ENCODE measurements around the gene C19orf85. TPM values are rescaled to one million over a fixed set of nuclear protein-coding genes. Genes with fewer than 3 reads are reported as not detected.
"Not testable (repeated sequence)": the region's sequence is repeated elsewhere in the genome, so short reads cannot be mapped to it uniquely, and the experiment has no call there.

C19orf85 gene
- total and polyA plus RNA-seq, 2 donors (not counting 1 experiment from before 2014, with no cell fraction given), result not detected

DNA sequence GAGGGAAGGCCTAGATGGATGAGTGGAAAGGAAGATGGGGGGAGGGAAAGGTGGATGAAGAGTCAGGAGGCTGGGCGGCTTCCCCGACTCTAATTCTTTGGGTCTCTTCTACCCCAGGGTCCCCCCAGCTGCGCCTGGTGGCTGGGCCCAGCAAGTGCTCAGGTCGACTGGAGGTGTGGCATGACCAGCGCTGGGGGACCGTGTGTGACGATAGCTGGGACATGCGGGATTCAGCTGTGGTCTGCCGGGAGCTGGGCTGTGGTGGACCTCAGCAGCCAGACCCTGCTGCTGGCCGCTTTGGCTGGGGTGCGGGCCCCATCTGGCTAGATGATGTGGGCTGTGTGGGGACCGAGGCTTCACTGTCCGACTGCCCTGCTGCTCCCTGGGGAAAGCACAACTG is 33.2 kb upstream of the C19orf85 start:
- Histone ChIP-seq H3K4me3 (replicated peaks in 1 of 4; ENCODE audit: control extremely low read depth in 1 of 4, insufficient read depth in 1 of 4, low read depth in 3 of 4, low read length in 4 of 4) (no peak overlapping the region), H3K9ac (ENCODE audit: insufficient read depth, low read length) (no peak overlapping the region), H3K27ac (ENCODE audit: insufficient read depth, low read length) (no peak overlapping the region), H4K20me1 (ENCODE audit: control insufficient read depth, extremely low read depth, insufficient read depth, low read length) (no peaks in the 10 kb centered on the region), H2AFZ (ENCODE audit: low read length) (no peak overlapping the region), H3K9me3 (ENCODE audit: control insufficient read depth, insufficient read depth, low read depth, low read length) (no peaks in the 10 kb centered on the region), H3K36me3 (ENCODE audit: control insufficient read depth, insufficient read depth, low read length) (peaks cover 11% of the 10 kb centered on the region), H3K4me2 (ENCODE audit: extremely low read depth, insufficient read depth, low read length) (no peak overlapping the region), H3K79me2 (ENCODE audit: control insufficient read depth, insufficient read depth, low read length) (peaks cover 8% of the 10 kb centered on the region), H3K4me1 (ENCODE audit: control insufficient read depth, extremely low read depth, insufficient read depth, low read length) (peaks cover 11% of the 10 kb centered on the region), H3K27me3 (ENCODE audit: control insufficient read depth, insufficient read depth, low read length) (no peaks in the 10 kb centered on the region)
- no peak for DNase-seq (ENCODE audit: low read depth in 2 of 2)
- TF ChIP-seq, protein P1, sequence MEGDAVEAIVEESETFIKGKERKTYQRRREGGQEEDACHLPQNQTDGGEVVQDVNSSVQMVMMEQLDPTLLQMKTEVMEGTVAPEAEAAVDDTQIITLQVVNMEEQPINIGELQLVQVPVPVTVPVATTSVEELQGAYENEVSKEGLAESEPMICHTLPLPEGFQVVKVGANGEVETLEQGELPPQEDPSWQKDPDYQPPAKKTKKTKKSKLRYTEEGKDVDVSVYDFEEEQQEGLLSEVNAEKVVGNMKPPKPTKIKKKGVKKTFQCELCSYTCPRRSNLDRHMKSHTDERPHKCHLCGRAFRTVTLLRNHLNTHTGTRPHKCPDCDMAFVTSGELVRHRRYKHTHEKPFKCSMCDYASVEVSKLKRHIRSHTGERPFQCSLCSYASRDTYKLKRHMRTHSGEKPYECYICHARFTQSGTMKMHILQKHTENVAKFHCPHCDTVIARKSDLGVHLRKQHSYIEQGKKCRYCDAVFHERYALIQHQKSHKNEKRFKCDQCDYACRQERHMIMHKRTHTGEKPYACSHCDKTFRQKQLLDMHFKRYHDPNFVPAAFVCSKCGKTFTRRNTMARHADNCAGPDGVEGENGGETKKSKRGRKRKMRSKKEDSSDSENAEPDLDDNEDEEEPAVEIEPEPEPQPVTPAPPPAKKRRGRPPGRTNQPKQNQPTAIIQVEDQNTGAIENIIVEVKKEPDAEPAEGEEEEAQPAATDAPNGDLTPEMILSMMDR (conservative IDR thresholded peaks at IDR 0.05 in 1 of 2, IDR thresholded peaks at IDR 0.05 in 1 of 2; ENCODE audit: low read depth in 1 of 2, low read length in 2 of 2), result no peak
- TF ChIP-seq EZH2 (IDR thresholded peaks at IDR 0.05; ENCODE audit: low read length, missing control alignments), result no peak

DNA sequence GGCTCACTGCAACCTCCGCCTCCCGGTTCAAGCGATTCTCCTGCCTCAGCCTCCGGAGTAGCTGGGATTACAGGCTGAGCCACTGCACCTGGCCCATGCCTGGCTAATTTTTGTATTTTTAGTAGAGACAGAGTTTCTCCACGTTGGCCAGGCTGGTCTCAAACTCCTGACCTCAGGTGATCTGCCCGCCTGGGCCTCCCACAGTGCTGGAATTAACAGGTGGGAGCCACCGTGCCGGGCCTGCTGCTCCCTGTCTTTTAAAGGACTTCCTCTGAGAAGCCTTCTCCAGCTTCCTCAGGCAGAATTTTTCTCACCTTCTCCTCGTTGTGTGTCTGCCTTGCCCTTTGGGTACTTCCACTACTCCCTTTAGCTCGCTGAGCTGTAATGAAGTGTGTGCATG is 32.3 kb upstream of the C19orf85 start:
- not testable (repeated sequence) for H4K20me1 ChIP-seq (ENCODE audit: control insufficient read depth, extremely low read depth, insufficient read depth, low read length); H3K79me2 ChIP-seq (ENCODE audit: control insufficient read depth, insufficient read depth, low read length); H3K27me3 ChIP-seq (ENCODE audit: control insufficient read depth, insufficient read depth, low read length); H3K9ac ChIP-seq (ENCODE audit: insufficient read depth, low read length); DNase-seq (ENCODE audit: low read depth in 2 of 2); H3K9me3 ChIP-seq (ENCODE audit: control insufficient read depth, insufficient read depth, low read depth, low read length); H2AFZ ChIP-seq (ENCODE audit: low read length); H3K27ac ChIP-seq (ENCODE audit: insufficient read depth, low read length); H3K4me3 ChIP-seq (replicated peaks in 1 of 4; ENCODE audit: control extremely low read depth in 1 of 4, insufficient read depth in 1 of 4, low read depth in 3 of 4, low read length in 4 of 4); H3K4me2 ChIP-seq (ENCODE audit: extremely low read depth, insufficient read depth, low read length)
- Histone ChIP-seq H3K36me3 (ENCODE audit: control insufficient read depth, insufficient read depth, low read length) (peaks cover 11% of the 10 kb centered on the region), H3K4me1 (ENCODE audit: control insufficient read depth, extremely low read depth, insufficient read depth, low read length) (peaks cover 12% of the 10 kb centered on the region)

DNA sequence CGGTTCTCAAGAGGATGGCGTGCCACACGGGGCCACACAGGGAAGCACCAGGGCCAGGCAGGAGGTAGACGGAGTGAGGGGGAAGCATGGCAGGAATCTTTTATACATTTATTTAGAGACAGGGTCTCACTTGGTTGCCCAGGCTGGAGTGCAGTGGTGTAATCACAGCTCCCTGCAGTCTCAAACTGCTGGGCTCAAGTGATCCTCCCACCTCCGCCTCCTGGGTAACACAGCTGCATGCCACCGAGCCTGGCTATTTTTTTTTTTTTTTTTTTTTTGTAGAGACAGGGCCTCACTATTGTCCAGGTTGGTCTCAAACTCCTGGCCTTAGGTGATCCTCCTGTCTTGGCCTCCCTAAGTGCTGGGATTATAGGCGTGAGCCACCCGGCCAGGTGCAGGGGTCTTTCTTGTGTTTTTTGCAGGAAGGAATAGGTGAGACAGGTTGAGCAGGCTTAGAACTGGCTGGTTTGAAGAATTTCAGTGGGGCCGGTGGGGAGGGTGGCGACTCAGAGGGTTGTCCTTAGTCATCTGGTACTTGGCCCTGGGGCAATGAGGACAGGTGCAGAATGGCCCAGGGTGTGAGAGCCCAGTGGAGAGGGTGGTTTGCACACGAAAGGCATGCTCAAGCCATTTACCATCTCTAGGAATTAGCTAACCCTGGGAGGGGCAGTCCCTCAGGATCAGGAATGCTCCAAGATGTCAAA is 31.2 kb upstream of the C19orf85 start:
- Histone ChIP-seq H3K4me3 (replicated peaks in 1 of 4; ENCODE audit: control extremely low read depth in 1 of 4, insufficient read depth in 1 of 4, low read depth in 3 of 4, low read length in 4 of 4) (no peak overlapping the region), H3K4me1 (ENCODE audit: control insufficient read depth, extremely low read depth, insufficient read depth, low read length) (peaks cover 20% of the 10 kb centered on the region), H2AFZ (ENCODE audit: low read length) (no peak overlapping the region), H3K4me2 (ENCODE audit: extremely low read depth, insufficient read depth, low read length) (no peak overlapping the region), H3K9ac (ENCODE audit: insufficient read depth, low read length) (no peak overlapping the region), H3K79me2 (ENCODE audit: control insufficient read depth, insufficient read depth, low read length) (peaks cover 8% of the 10 kb centered on the region), H3K9me3 (ENCODE audit: control insufficient read depth, insufficient read depth, low read depth, low read length) (no peaks in the 10 kb centered on the region), H3K36me3 (ENCODE audit: control insufficient read depth, insufficient read depth, low read length) (peaks cover 11% of the 10 kb centered on the region), H4K20me1 (ENCODE audit: control insufficient read depth, extremely low read depth, insufficient read depth, low read length) (no peaks in the 10 kb centered on the region), H3K27me3 (ENCODE audit: control insufficient read depth, insufficient read depth, low read length) (no peaks in the 10 kb centered on the region), H3K27ac (ENCODE audit: insufficient read depth, low read length) (no peak overlapping the region)
- TF ChIP-seq, protein P1 (conservative IDR thresholded peaks at IDR 0.05 in 1 of 2, IDR thresholded peaks at IDR 0.05 in 1 of 2; ENCODE audit: low read depth in 1 of 2, low read length in 2 of 2), result no peak
- TF ChIP-seq EZH2 (IDR thresholded peaks at IDR 0.05; ENCODE audit: low read length, missing control alignments), result no peak
- no peak for DNase-seq (ENCODE audit: low read depth in 2 of 2)

Measured in fibroblast of lung (primary cell).